ENCODE results near the gene ZMIZ1. TPM values are rescaled to one million over a fixed set of nuclear protein-coding genes. Genes with fewer than 3 reads are reported as not detected.
"Not testable (repeated sequence)": the region's sequence is repeated elsewhere in the genome, so short reads cannot be mapped to it uniquely, and the experiment has no call there.

Gene ZMIZ1
- total and polyA plus RNA-seq, 2 donors (not counting 1 experiment from before 2014, with no cell fraction given): 6.3 to 30.6 TPM

DNA sequence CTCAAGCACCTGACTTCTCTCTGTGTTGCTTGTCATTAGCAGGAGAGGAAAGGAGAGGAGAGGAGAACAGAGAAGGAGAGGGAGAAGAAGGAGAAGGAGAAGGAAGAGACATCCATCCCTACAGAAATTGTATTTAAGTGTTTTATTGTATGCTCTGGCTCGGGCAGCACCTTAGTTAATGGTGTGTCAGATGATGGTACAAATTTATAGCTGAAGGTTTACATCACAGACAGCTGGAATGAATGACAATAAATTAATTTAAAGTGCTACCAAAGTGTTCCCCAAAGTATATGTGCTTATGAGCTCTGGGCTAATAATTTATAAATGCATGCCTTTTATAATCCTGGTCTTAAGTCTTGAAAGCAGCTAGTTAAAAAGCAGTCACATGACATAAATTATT, 38.1 kb upstream of the ZMIZ1 start:
- TF ChIP-seq, protein P1, sequence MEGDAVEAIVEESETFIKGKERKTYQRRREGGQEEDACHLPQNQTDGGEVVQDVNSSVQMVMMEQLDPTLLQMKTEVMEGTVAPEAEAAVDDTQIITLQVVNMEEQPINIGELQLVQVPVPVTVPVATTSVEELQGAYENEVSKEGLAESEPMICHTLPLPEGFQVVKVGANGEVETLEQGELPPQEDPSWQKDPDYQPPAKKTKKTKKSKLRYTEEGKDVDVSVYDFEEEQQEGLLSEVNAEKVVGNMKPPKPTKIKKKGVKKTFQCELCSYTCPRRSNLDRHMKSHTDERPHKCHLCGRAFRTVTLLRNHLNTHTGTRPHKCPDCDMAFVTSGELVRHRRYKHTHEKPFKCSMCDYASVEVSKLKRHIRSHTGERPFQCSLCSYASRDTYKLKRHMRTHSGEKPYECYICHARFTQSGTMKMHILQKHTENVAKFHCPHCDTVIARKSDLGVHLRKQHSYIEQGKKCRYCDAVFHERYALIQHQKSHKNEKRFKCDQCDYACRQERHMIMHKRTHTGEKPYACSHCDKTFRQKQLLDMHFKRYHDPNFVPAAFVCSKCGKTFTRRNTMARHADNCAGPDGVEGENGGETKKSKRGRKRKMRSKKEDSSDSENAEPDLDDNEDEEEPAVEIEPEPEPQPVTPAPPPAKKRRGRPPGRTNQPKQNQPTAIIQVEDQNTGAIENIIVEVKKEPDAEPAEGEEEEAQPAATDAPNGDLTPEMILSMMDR (conservative IDR thresholded peaks at IDR 0.05 in 1 of 2, IDR thresholded peaks at IDR 0.05 in 1 of 2; ENCODE audit: low read depth in 1 of 2, low read length in 2 of 2): no peak
- no peak for TF ChIP-seq EZH2 (IDR thresholded peaks at IDR 0.05; ENCODE audit: low read length, missing control alignments)
- H3K4me3 ChIP-seq (replicated peaks in 1 of 4; ENCODE audit: control extremely low read depth in 1 of 4, insufficient read depth in 1 of 4, low read depth in 3 of 4, low read length in 4 of 4): no peak overlapping the region
- peaks cover 15% of the 10 kb centered on the region for H3K27me3 ChIP-seq (ENCODE audit: control insufficient read depth, insufficient read depth, low read length)
- no peak overlapping the region for H3K4me2 ChIP-seq (ENCODE audit: extremely low read depth, insufficient read depth, low read length)
- no peaks in the 10 kb centered on the region for H3K4me1 ChIP-seq (ENCODE audit: control insufficient read depth, extremely low read depth, insufficient read depth, low read length)
- H2AFZ ChIP-seq (ENCODE audit: low read length): no peak overlapping the region
- no peaks in the 10 kb centered on the region for H4K20me1 ChIP-seq (ENCODE audit: control insufficient read depth, extremely low read depth, insufficient read depth, low read length)
- H3K9me3 ChIP-seq (ENCODE audit: control insufficient read depth, insufficient read depth, low read depth, low read length): no peaks in the 10 kb centered on the region
- no peak overlapping the region for H3K9ac ChIP-seq (ENCODE audit: insufficient read depth, low read length)
- no peaks in the 10 kb centered on the region for H3K79me2 ChIP-seq (ENCODE audit: control insufficient read depth, insufficient read depth, low read length)
- DNase-seq (ENCODE audit: low read depth in 2 of 2): no peak
- no peak overlapping the region for H3K27ac ChIP-seq (ENCODE audit: insufficient read depth, low read length)
- no peaks in the 10 kb centered on the region for H3K36me3 ChIP-seq (ENCODE audit: control insufficient read depth, insufficient read depth, low read length)

DNA sequence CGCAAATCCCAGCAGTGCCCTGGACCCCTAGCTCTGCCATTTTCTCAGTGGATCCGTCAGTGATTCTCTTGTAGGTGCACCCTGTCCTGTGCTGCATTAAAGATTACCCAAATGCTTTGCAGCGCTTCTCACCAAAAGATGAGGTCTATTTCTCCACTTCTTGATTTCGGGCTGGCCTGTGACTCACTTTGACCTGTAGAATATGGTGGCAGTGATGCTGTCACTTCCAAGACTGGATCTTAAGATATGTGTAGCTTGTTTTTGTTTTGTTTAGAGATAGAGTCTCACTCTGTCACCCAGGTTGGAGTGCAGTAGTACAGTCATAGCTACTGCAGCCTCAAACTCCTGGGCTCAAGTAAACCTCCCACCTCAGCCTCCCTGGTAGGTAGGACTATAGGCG, 37.0 kb upstream of the ZMIZ1 start:
- no peak overlapping the region for H3K27ac ChIP-seq (ENCODE audit: insufficient read depth, low read length)
- H3K9me3 ChIP-seq (ENCODE audit: control insufficient read depth, insufficient read depth, low read depth, low read length): no peaks in the 10 kb centered on the region
- peaks cover 15% of the 10 kb centered on the region for H3K27me3 ChIP-seq (ENCODE audit: control insufficient read depth, insufficient read depth, low read length)
- no peak overlapping the region for H3K9ac ChIP-seq (ENCODE audit: insufficient read depth, low read length)
- no peak overlapping the region for H3K4me3 ChIP-seq (replicated peaks in 1 of 4; ENCODE audit: control extremely low read depth in 1 of 4, insufficient read depth in 1 of 4, low read depth in 3 of 4, low read length in 4 of 4)
- no peaks in the 10 kb centered on the region for H4K20me1 ChIP-seq (ENCODE audit: control insufficient read depth, extremely low read depth, insufficient read depth, low read length)
- no peaks in the 10 kb centered on the region for H3K79me2 ChIP-seq (ENCODE audit: control insufficient read depth, insufficient read depth, low read length)
- TF ChIP-seq, protein P1 (conservative IDR thresholded peaks at IDR 0.05 in 1 of 2, IDR thresholded peaks at IDR 0.05 in 1 of 2; ENCODE audit: low read depth in 1 of 2, low read length in 2 of 2): no peak
- no peak for TF ChIP-seq EZH2 (IDR thresholded peaks at IDR 0.05; ENCODE audit: low read length, missing control alignments)
- H2AFZ ChIP-seq (ENCODE audit: low read length): no peak overlapping the region
- DNase-seq (ENCODE audit: low read depth in 2 of 2): no peak
- no peaks in the 10 kb centered on the region for H3K4me1 ChIP-seq (ENCODE audit: control insufficient read depth, extremely low read depth, insufficient read depth, low read length)
- no peaks in the 10 kb centered on the region for H3K36me3 ChIP-seq (ENCODE audit: control insufficient read depth, insufficient read depth, low read length)
- no peak overlapping the region for H3K4me2 ChIP-seq (ENCODE audit: extremely low read depth, insufficient read depth, low read length)

DNA sequence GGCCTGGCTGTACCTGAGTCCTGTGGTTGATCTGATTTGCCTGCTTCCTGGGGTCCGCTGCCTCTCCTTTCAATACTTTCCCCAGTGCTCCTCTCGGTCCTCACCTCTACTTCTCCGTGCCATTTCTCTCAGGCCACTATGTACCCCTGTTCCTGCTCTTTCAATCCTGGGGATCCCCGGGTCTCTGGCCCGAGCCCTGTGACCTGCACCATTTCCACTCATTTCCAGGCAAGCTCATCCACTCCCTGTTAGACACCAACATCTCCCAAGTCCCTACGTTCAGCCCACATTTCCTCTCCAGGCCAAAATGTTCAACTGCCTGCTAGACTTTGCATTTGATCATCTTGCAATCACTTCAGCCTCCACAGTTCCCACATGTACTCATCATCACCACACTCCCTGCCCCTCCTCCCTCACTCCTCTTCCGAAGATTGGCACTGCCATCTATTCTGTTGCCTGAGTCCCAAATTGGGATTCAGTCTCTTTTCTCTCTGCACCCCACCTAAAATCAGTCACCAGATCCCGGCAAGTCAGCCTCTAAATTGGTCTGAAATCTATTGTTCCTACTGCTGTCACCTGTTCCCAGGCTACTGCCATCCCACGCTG, 34.4 kb upstream of the ZMIZ1 start:
- TF ChIP-seq, protein P1 (conservative IDR thresholded peaks at IDR 0.05 in 1 of 2, IDR thresholded peaks at IDR 0.05 in 1 of 2; ENCODE audit: low read depth in 1 of 2, low read length in 2 of 2): no peak
- TF ChIP-seq EZH2 (IDR thresholded peaks at IDR 0.05; ENCODE audit: low read length, missing control alignments): no peak
- no peak for DNase-seq (ENCODE audit: low read depth in 2 of 2)
- Histone ChIP-seq H3K4me1 (ENCODE audit: control insufficient read depth, extremely low read depth, insufficient read depth, low read length) (no peaks in the 10 kb centered on the region), H3K27ac (ENCODE audit: insufficient read depth, low read length) (no peak overlapping the region), H3K27me3 (ENCODE audit: control insufficient read depth, insufficient read depth, low read length) (peaks cover 15% of the 10 kb centered on the region), H3K9ac (ENCODE audit: insufficient read depth, low read length) (no peak overlapping the region), H3K36me3 (ENCODE audit: control insufficient read depth, insufficient read depth, low read length) (no peaks in the 10 kb centered on the region), H4K20me1 (ENCODE audit: control insufficient read depth, extremely low read depth, insufficient read depth, low read length) (no peaks in the 10 kb centered on the region), H2AFZ (ENCODE audit: low read length) (no peak overlapping the region), H3K4me2 (ENCODE audit: extremely low read depth, insufficient read depth, low read length) (no peak overlapping the region), H3K4me3 (replicated peaks in 1 of 4; ENCODE audit: control extremely low read depth in 1 of 4, insufficient read depth in 1 of 4, low read depth in 3 of 4, low read length in 4 of 4) (no peak overlapping the region), H3K9me3 (ENCODE audit: control insufficient read depth, insufficient read depth, low read depth, low read length) (no peaks in the 10 kb centered on the region), H3K79me2 (ENCODE audit: control insufficient read depth, insufficient read depth, low read length) (no peaks in the 10 kb centered on the region)

DNA sequence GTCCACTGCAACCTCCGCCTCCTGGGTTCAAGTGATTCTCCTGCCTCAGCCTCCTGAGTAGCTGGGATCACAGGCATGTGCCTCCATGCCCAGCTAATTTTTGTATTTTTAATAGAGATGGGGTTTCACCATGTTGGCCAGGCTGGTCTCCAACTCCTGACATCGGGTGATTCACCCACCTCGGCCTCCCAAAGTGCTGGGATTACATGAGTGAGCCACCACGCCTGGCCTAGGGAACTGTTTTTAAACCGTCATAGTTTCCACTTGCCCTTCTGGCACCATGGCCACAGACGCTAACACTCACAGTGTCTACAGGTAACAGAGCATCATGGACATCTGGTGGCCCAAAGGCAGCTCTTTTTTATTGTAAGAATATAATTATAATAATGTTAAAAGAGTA, 32.4 kb upstream of the ZMIZ1 start:
- not testable (repeated sequence) for H3K4me3 ChIP-seq (replicated peaks in 1 of 4; ENCODE audit: control extremely low read depth in 1 of 4, insufficient read depth in 1 of 4, low read depth in 3 of 4, low read length in 4 of 4); H3K27me3 ChIP-seq (ENCODE audit: control insufficient read depth, insufficient read depth, low read length)
- DNase-seq (ENCODE audit: low read depth in 2 of 2): peak in 1 of 2 donors; percentile 15

More for the DNA sequence above, 32.4 kb upstream of the ZMIZ1 start:
- H3K9ac ChIP-seq (ENCODE audit: insufficient read depth, low read length); H3K4me1 ChIP-seq (ENCODE audit: control insufficient read depth, extremely low read depth, insufficient read depth, low read length); H3K9me3 ChIP-seq (ENCODE audit: control insufficient read depth, insufficient read depth, low read depth, low read length); H4K20me1 ChIP-seq (ENCODE audit: control insufficient read depth, extremely low read depth, insufficient read depth, low read length); H3K4me2 ChIP-seq (ENCODE audit: extremely low read depth, insufficient read depth, low read length); H3K79me2 ChIP-seq (ENCODE audit: control insufficient read depth, insufficient read depth, low read length); H2AFZ ChIP-seq (ENCODE audit: low read length); H3K36me3 ChIP-seq (ENCODE audit: control insufficient read depth, insufficient read depth, low read length); H3K27ac ChIP-seq (ENCODE audit: insufficient read depth, low read length): not testable (repeated sequence)

All from fibroblast of lung (primary cell).